SK-N-SH (cell line): Measurements from ENCODE around the gene LRRIQ1. TPM values are rescaled to one million over a fixed set of nuclear protein-coding genes. Genes with fewer than 3 reads are reported as not detected.
A peak's percentile ranks its signal among the peaks of the same experiment; 100 is the strongest.

Experiments used
- CTCF ChIA-PET: fragments of 300-600, 350-600 bp; formaldehyde crosslinking; extraction: SDS; loops from one replicate; lab custom pipeline; 2021; lab: Yijun Ruan, JAX
- POLR2A ChIA-PET: fragments of 350-600 bp; sonication (Branson Sonifier 250); formaldehyde crosslinking; extraction: SDS; loops from one replicate; lab custom pipeline; 2020; ENCODE audit warnings: antibody characterized with exemption, inconsistent platforms; lab: Yijun Ruan, JAX
- DNase-seq: peaks from one replicate; pipeline ENCODE4 v3.0.0; 2012
- H2AFZ ChIP-seq: fragments of 200-600 bp; sonication (generic); 2 replicates; pipeline ENCODE4 v1.8.1; 2016; ENCODE audit warnings: antibody characterized with exemption, mild to moderate bottlenecking, low read depth
- H3F3A ChIP-seq: fragments of 200-600 bp; sonication (generic); replicated peaks from 2 replicates; pipeline ENCODE3; 2016; ENCODE audit warnings: antibody characterized with exemption, mild to moderate bottlenecking; ENCODE audit not compliant: insufficient read depth
- H3K27ac ChIP-seq, 2 experiments: fragments of 200-500 bp in 1 of 2; fragments of 200-600 bp in 1 of 2; sonication (Bioruptor generic) in 1 of 2; sonication (generic), shearing (Covaris generic) in 1 of 2; 2 replicates each; pipeline versions ENCODE4 v1.5.1 to v1.6.1; 2014 to 2016; ENCODE audit warnings: low read depth in 2 of 2, inconsistent platforms in 1 of 2, low read length in 1 of 2, mild to moderate bottlenecking in 1 of 2, mixed read lengths in 1 of 2
- H3K27me3 ChIP-seq: fragments of 200-600 bp; sonication (generic), shearing (Covaris generic); 2 replicates; pipeline ENCODE4 v1.6.1; 2016; ENCODE audit warnings: mixed run types; ENCODE audit not compliant: insufficient read depth
- H3K36me3 ChIP-seq, 2 experiments: fragments of 200-500 bp in 1 of 2; fragments of 200-600 bp in 1 of 2; sonication (Bioruptor generic) in 1 of 2; sonication (generic) in 1 of 2; replicated peaks in 1 of 2; 2 replicates each; pipeline versions ENCODE3 to v1.5.1; 2014 to 2016; ENCODE audit warnings: low read length in 1 of 2, mild to moderate bottlenecking in 1 of 2; ENCODE audit not compliant: insufficient read depth in 2 of 2, control insufficient read depth in 1 of 2
- H3K4me1 ChIP-seq, 2 experiments: fragments of 200-500 bp in 1 of 2; fragments of 200-600 bp in 1 of 2; sonication (Bioruptor generic) in 1 of 2; sonication (generic), shearing (Covaris generic) in 1 of 2; 2 replicates each; pipeline versions ENCODE4 v1.5.1 to v1.6.1; 2014 to 2016; ENCODE audit warnings: low read depth in 1 of 2, low read length in 1 of 2, mixed run types in 1 of 2; ENCODE audit not compliant: insufficient read depth in 2 of 2, control insufficient read depth in 1 of 2
- H3K4me2 ChIP-seq: fragments of 200-600 bp; sonication (generic), shearing (Covaris generic); 2 replicates; pipeline ENCODE4 v1.6.1; 2017; ENCODE audit warnings: mixed run types
- H3K4me3 ChIP-seq, 2 experiments: fragments of 200-500 bp in 1 of 2; fragments of 200-600 bp in 1 of 2; sonication (Bioruptor generic) in 1 of 2; sonication (generic), shearing (Covaris generic) in 1 of 2; 2 replicates each; pipeline versions ENCODE4 v1.5.1 to v1.8.1; 2014 to 2016; ENCODE audit warnings: low read depth in 2 of 2, inconsistent platforms in 1 of 2, low read length in 1 of 2, mild to moderate bottlenecking in 1 of 2, mixed read lengths in 1 of 2, moderate library complexity in 1 of 2
- H3K79me2 ChIP-seq: fragments of 200-600 bp; sonication (generic); 2 replicates; pipeline ENCODE4 v1.8.1; 2017; ENCODE audit warnings: mild to moderate bottlenecking; ENCODE audit not compliant: insufficient read depth
- H3K9ac ChIP-seq: fragments of 200-600 bp; sonication (generic); 2 replicates; pipeline ENCODE4 v1.6.1; 2017; ENCODE audit warnings: mixed run types
- H3K9me2 ChIP-seq: fragments of 200-600 bp; sonication (generic); 2 replicates; pipeline ENCODE4 v1.6.1; 2017; ENCODE audit warnings: mixed run types
- H3K9me3 ChIP-seq: fragments of 200-600 bp; sonication (generic); 2 replicates; pipeline ENCODE4 v1.6.1; 2017; ENCODE audit warnings: mixed run types, mild to moderate bottlenecking, moderate library complexity
- H4K20me1 ChIP-seq: fragments of 200-600 bp; sonication (generic); 2 replicates; pipeline ENCODE4 v1.6.1; 2017; ENCODE audit warnings: mild to moderate bottlenecking, mixed run types; ENCODE audit not compliant: insufficient read depth
- CHD2 ChIP-seq: fragments of 150-350 bp; IDR thresholded peaks from 2 replicates; pipeline ENCODE4 v1.6.1; 2018; ENCODE audit warnings: low read length; ENCODE audit not compliant: partially characterized antibody
- EZH2phosphoT487 ChIP-seq: fragments of 200-600 bp; sonication (generic); IDR thresholded peaks from 2 replicates; pipeline ENCODE4 v1.6.1; 2017; ENCODE audit warnings: low read depth, mixed run types, mild to moderate bottlenecking, antibody characterized with exemption, moderate library complexity, borderline replicate concordance
- FOXM1 ChIP-seq: IDR thresholded peaks from 2 replicates; pipeline ENCODE4 v1.4.0; 2012; ENCODE audit warnings: low read depth, mild to moderate bottlenecking
- GATA2 ChIP-seq: sonication (generic); formaldehyde crosslinking; IDR thresholded peaks from 2 replicates; pipeline ENCODE4 v1.5.0; 2020; ENCODE audit warnings: mild to moderate bottlenecking, missing genetic modification reagents
- MEF2A ChIP-seq: IDR thresholded peaks from 2 replicates; pipeline ENCODE4 v1.4.0; 2012; ENCODE audit warnings: low read depth, borderline replicate concordance
- MXI1 ChIP-seq: IDR thresholded peaks from 2 replicates; pipeline ENCODE4 v1.6.1; 2012; ENCODE audit warnings: mild to moderate bottlenecking, low read depth, low read length, improper control_type of control experiment
- RAD21 ChIP-seq: IDR thresholded peaks from 2 replicates; pipeline ENCODE4 v1.6.1; 2012; ENCODE audit warnings: mild to moderate bottlenecking, low read length
- REST ChIP-seq: IDR thresholded peaks from 2 replicates; pipeline ENCODE4 v1.6.1; 2012; ENCODE audit warnings: mild to moderate bottlenecking, low read depth, low read length, moderate library complexity
- SMC3 ChIP-seq: IDR thresholded peaks from 2 replicates; pipeline ENCODE4 v1.6.1; 2012; ENCODE audit warnings: low read depth, low read length, improper control_type of control experiment
- USF1 ChIP-seq: IDR thresholded peaks from 2 replicates; pipeline ENCODE4 v1.4.0; 2012; ENCODE audit warnings: low read depth, borderline replicate concordance
- WGBS: methylation state at CpG from one replicate; pipeline ENCODE4 v1.1.6; 2017; ENCODE audit warnings: low lambda C conversion rate; 5-methylcytosine and 5-hydroxymethylcytosine counted together
- polyA plus RNA-seq, 3 experiments: library from polyadenylated mRNA; depleted of rRNA; stranded (reverse); fragments of >200 nt; gene quantifications; 2 replicates each; pipeline ENCODE4 v1.2.3, GENCODE V29; 2012

LRRIQ1 gene
- polyA plus RNA-seq, 1 of the 3 experiments (the other 2 are of a cell fraction), result 0.39 TPM

GRCh38 chr12:85280165-85280983 lies 244.2 kb downstream of the LRRIQ1 start, which contains the start of gene ALX1:
Gene ALX1, plus strand, starts transcription at chr12:85280220. Its CDS starts 42 bp downstream, at chr12:85280262.
- no peaks in the 10 kb centered on the region for H3F3A ChIP-seq
- H3K27ac ChIP-seq, result no peak within 1 kb of the TSS
- H4K20me1 ChIP-seq, result no peaks in the 10 kb centered on the region
- peak within 1 kb of the TSS; percentile 69 for H2AFZ ChIP-seq
- CTCF ChIA-PET, result interaction anchor here (0.7 to 1.7 kb wide), 6 partner anchors 9 to 203 kb away, joined by 3 to 4 read pairs (median 3); no protein-coding TSS in a partner anchor
- H3K9me2 ChIP-seq, result no peaks in the 10 kb centered on the region
- H3K9me3 ChIP-seq, result no peaks in the 10 kb centered on the region
- peak within 1 kb of the TSS; percentile 86 for H3K4me2 ChIP-seq
- 2% methylated on average over 38 of the region's 49 CpGs for WGBS
- peak; percentile 75 for DNase-seq
- peaks cover 0 to 2% of the 10 kb centered on the region in 2 experiments; a peak in 1 of 4 replicates for H3K4me1 ChIP-seq
- H3K4me3 ChIP-seq, result peak within 1 kb of the TSS; percentile 53 to 61
- H3K36me3 ChIP-seq, result no peaks in the 10 kb centered on the region
- POLR2A ChIA-PET, result no interaction called here
- no peaks in the 10 kb centered on the region for H3K79me2 ChIP-seq
- peaks cover 34% of the 10 kb centered on the region for H3K27me3 ChIP-seq
- TF ChIP-seq SMC3 (peak; percentile 9; the same call in 1 of the 2 replicates), EZH2phosphoT487 (0 out of 2 replicates have a peak, but pooled peaks have one; percentile 13), FOXM1 (no peak), RAD21 (peak; percentile 20), GATA2 (CRISPR knock-in tag) (no peak), MXI1 (peak; percentile 67), USF1 (peak; percentile 52; the same call in 1 of the 2 replicates), MEF2A (no peak), CHD2 (no peak), REST (no peak)
- no peak within 1 kb of the TSS for H3K9ac ChIP-seq
